Measurements from ENCODE around the gene EDNRA.

Gene EDNRA

GRCh38 chr4:147498031-147498660, 17.2 kb downstream of the EDNRA start:
- no peak for DNase-seq (ENCODE audit: low spot score)

GRCh38 chr4:147508346-147508745, 27.4 kb downstream of the EDNRA start:
- DNase-seq (ENCODE audit: low spot score), result no peak

GRCh38 chr4:147509386-147509785, 28.5 kb downstream of the EDNRA start:
- DNase-seq (ENCODE audit: low spot score), result no peak

GRCh38 chr4:147510962-147511668, 30.2 kb downstream of the EDNRA start:
- DNase-seq (ENCODE audit: low spot score), result no peak

GRCh38 chr4:147513091-147513490, 32.2 kb downstream of the EDNRA start:
- no peak for DNase-seq (ENCODE audit: low spot score)

GRCh38 chr4:147513952-147514351, 33.1 kb downstream of the EDNRA start:
- peak; percentile 10 for DNase-seq (ENCODE audit: low spot score)

- no peak for DNase-seq (ENCODE audit: low spot score)
Measured at GRCh38 chr4:147515220-147515936, 34.5 kb downstream of the EDNRA start.

GRCh38 chr4:147516133-147516532, 35.2 kb downstream of the EDNRA start:
- no peak for DNase-seq (ENCODE audit: low spot score)

- DNase-seq (ENCODE audit: low spot score), result no peak
Measured at GRCh38 chr4:147518086-147518485, 37.2 kb downstream of the EDNRA start.

GRCh38 chr4:147518846-147519767, 38.2 kb downstream of the EDNRA start:
- DNase-seq (ENCODE audit: low spot score), result peak; percentile 72

GRCh38 chr4:147524601-147525000, 43.7 kb downstream of the EDNRA start:
- DNase-seq (ENCODE audit: low spot score), result no peak

GRCh38 chr4:147525494-147526271, 44.8 kb downstream of the EDNRA start:
- no peak for DNase-seq (ENCODE audit: low spot score)

GRCh38 chr4:147526272-147526654, 45.4 kb downstream of the EDNRA start:
- DNase-seq (ENCODE audit: low spot score), result peak; percentile 27

- no peak for DNase-seq (ENCODE audit: low spot score)
Measured at GRCh38 chr4:147528054-147528453, 47.2 kb downstream of the EDNRA start.

GRCh38 chr4:147530134-147530533, 49.2 kb downstream of the EDNRA start:
- no peak for DNase-seq (ENCODE audit: low spot score)

- no peak for DNase-seq (ENCODE audit: low spot score)
Measured at GRCh38 chr4:147530723-147531122, 49.8 kb downstream of the EDNRA start.

- DNase-seq (ENCODE audit: low spot score), result no peak
Measured at GRCh38 chr4:147532896-147533295, 52.0 kb downstream of the EDNRA start.

GRCh38 chr4:147533331-147533730, 52.4 kb downstream of the EDNRA start:
- DNase-seq (ENCODE audit: low spot score), result no peak

GRCh38 chr4:147535124-147535523, 54.2 kb downstream of the EDNRA start:
- DNase-seq (ENCODE audit: low spot score), result no peak

GRCh38 chr4:147538711-147539110, 57.8 kb downstream of the EDNRA start:
- DNase-seq (ENCODE audit: low spot score), result no peak

GRCh38 chr4:147539959-147540358, 59.1 kb downstream of the EDNRA start:
- no peak for DNase-seq (ENCODE audit: low spot score)
